HG02970 (cell line): ENCODE measurements around the gene TNS1.
"Not testable (repeated sequence)": the region's sequence is repeated elsewhere in the genome, so short reads cannot be mapped to it uniquely, and the experiment has no call there.

Experiments
- ATAC-seq: cut with Tn5 transposase; IDR thresholded peaks from one replicate; pipeline ENCODE4 v1.9.1; 2021; ENCODE audit warnings: mild to moderate bottlenecking, moderate library complexity, moderate number of reproducible peaks; ENCODE audit not compliant: unreplicated experiment, low FRiP score

Gene TNS1

GRCh38 chr2:217825469-217826235 lies 177.1 kb downstream of the TNS1 start:
- ATAC-seq: no peak

GRCh38 chr2:217824223-217824622 lies 178.6 kb downstream of the TNS1 start:
- no peak for ATAC-seq

- ATAC-seq: no peak
Measured at GRCh38 chr2:217823626-217824025, 179.2 kb downstream of the TNS1 start.

- ATAC-seq: no peak
Measured at GRCh38 chr2:217822296-217823252, 180.2 kb downstream of the TNS1 start.

GRCh38 chr2:217821536-217822147 lies 181.2 kb downstream of the TNS1 start:
- ATAC-seq: no peak

GRCh38 chr2:217820904-217821303 lies 181.9 kb downstream of the TNS1 start:
- ATAC-seq: no peak

GRCh38 chr2:217820091-217820819 lies 182.5 kb downstream of the TNS1 start:
- no peak for ATAC-seq

GRCh38 chr2:217818293-217818850 lies 184.4 kb downstream of the TNS1 start:
- no peak for ATAC-seq

- no peak for ATAC-seq
Measured at GRCh38 chr2:217817466-217818292, 185.1 kb downstream of the TNS1 start.

- no peak for ATAC-seq
Measured at GRCh38 chr2:217816396-217816869, 186.4 kb downstream of the TNS1 start.

- no peak for ATAC-seq
Measured at GRCh38 chr2:217813828-217814227, 189.0 kb downstream of the TNS1 start.

GRCh38 chr2:217812170-217812569 lies 190.6 kb downstream of the TNS1 start:
- no peak for ATAC-seq

GRCh38 chr2:217810260-217810659 lies 192.5 kb downstream of the TNS1 start:
- no peak for ATAC-seq

GRCh38 chr2:217809736-217810135 lies 193.1 kb downstream of the TNS1 start:
- no peak for ATAC-seq

- ATAC-seq: not testable (repeated sequence)
Measured at GRCh38 chr2:217808967-217809366, 193.8 kb downstream of the TNS1 start.

GRCh38 chr2:217808326-217808725 lies 194.5 kb downstream of the TNS1 start:
- ATAC-seq: no peak

GRCh38 chr2:217807753-217808152 lies 195.0 kb downstream of the TNS1 start:
- ATAC-seq: no peak

GRCh38 chr2:217807025-217807424 lies 195.8 kb downstream of the TNS1 start:
- no peak for ATAC-seq

GRCh38 chr2:217806482-217806765 lies 196.4 kb downstream of the TNS1 start:
- no peak for ATAC-seq
